ENCODE results near the gene EVC2.
"Not testable (repeated sequence)": the region's sequence is repeated elsewhere in the genome, so short reads cannot be mapped to it uniquely, and the experiment has no call there.

EVC2 gene

GRCh38 chr4:5629542-5629941 lies 78.8 kb downstream of the EVC2 start:
- DNase-seq (ENCODE audit: low read depth), result no peak

- DNase-seq (ENCODE audit: low read depth), result no peak
Observed at GRCh38 chr4:5626913-5627312, 81.4 kb downstream of the EVC2 start.

- DNase-seq (ENCODE audit: low read depth), result no peak
Observed at GRCh38 chr4:5622596-5622995, 85.8 kb downstream of the EVC2 start.

- peak; percentile 16 for DNase-seq (ENCODE audit: low read depth)
Observed at GRCh38 chr4:5619913-5620625, 88.3 kb downstream of the EVC2 start.

GRCh38 chr4:5618051-5618960 lies 90.1 kb downstream of the EVC2 start:
- no peak for DNase-seq (ENCODE audit: low read depth)

GRCh38 chr4:5616331-5616950 lies 91.9 kb downstream of the EVC2 start:
- no peak for DNase-seq (ENCODE audit: low read depth)

- DNase-seq (ENCODE audit: low read depth), result no peak
Observed at GRCh38 chr4:5615496-5616075, 92.8 kb downstream of the EVC2 start.

GRCh38 chr4:5611750-5612149 lies 96.6 kb downstream of the EVC2 start:
- DNase-seq (ENCODE audit: low read depth), result no peak

GRCh38 chr4:5609306-5610007 lies 98.9 kb downstream of the EVC2 start:
- DNase-seq (ENCODE audit: low read depth), result no peak

GRCh38 chr4:5593828-5594227 lies 114.5 kb downstream of the EVC2 start:
- DNase-seq (ENCODE audit: low read depth), result not testable (repeated sequence)

GRCh38 chr4:5592272-5592671 lies 116.1 kb downstream of the EVC2 start:
- no peak for DNase-seq (ENCODE audit: low read depth)

- no peak for DNase-seq (ENCODE audit: low read depth)
Observed at GRCh38 chr4:5589495-5589894, 118.9 kb downstream of the EVC2 start.

GRCh38 chr4:5588046-5588445 lies 120.3 kb downstream of the EVC2 start:
- DNase-seq (ENCODE audit: low read depth), result no peak

- no peak for DNase-seq (ENCODE audit: low read depth)
Observed at GRCh38 chr4:5575941-5576340, 132.4 kb downstream of the EVC2 start.

- DNase-seq (ENCODE audit: low read depth), result no peak
Observed at GRCh38 chr4:5574386-5574785, 134.0 kb downstream of the EVC2 start.

GRCh38 chr4:5573965-5574364 lies 134.4 kb downstream of the EVC2 start:
- DNase-seq (ENCODE audit: low read depth), result no peak

- no peak for DNase-seq (ENCODE audit: low read depth)
Observed at GRCh38 chr4:5572751-5573150, 135.6 kb downstream of the EVC2 start.

- DNase-seq (ENCODE audit: low read depth), result peak; percentile 1
Observed at GRCh38 chr4:5572114-5572513, 136.2 kb downstream of the EVC2 start.

GRCh38 chr4:5571646-5572045 lies 136.7 kb downstream of the EVC2 start:
- DNase-seq (ENCODE audit: low read depth), result no peak

GRCh38 chr4:5569451-5569850 lies 138.9 kb downstream of the EVC2 start:
- no peak for DNase-seq (ENCODE audit: low read depth)

- DNase-seq (ENCODE audit: low read depth), result no peak
Observed at GRCh38 chr4:5568931-5569330, 139.4 kb downstream of the EVC2 start.

GRCh38 chr4:5568336-5568735 lies 140.0 kb downstream of the EVC2 start:
- DNase-seq (ENCODE audit: low read depth), result no peak
